GM13976 (cell line): ENCODE data around the gene DENND2C.

Experiments used
- DNase-seq: peaks from one replicate; pipeline ENCODE4 v3.0.0; 2012; ENCODE audit warnings: low spot score
- in situ Hi-C: fragments of 300-500 bp; cut with MboI; formaldehyde crosslinking; loops from one replicate; pipeline ENCODE4 v1.12.0; 2022; ENCODE audit warnings: low sequenced_read_pairs, mixed read lengths, inconsistent platforms; ENCODE audit not compliant: unreplicated experiment
- TF ChIP-seq, protein P1 (sequence below): IDR thresholded peaks from 2 replicates; pipeline ENCODE4 v1.5.1; 2012; ENCODE audit warnings: borderline replicate concordance, mild to moderate bottlenecking; ENCODE audit not compliant: insufficient read depth; ENCODE audit errors: extremely low read depth, missing control alignments, control extremely low read depth

DENND2C gene

DNA sequence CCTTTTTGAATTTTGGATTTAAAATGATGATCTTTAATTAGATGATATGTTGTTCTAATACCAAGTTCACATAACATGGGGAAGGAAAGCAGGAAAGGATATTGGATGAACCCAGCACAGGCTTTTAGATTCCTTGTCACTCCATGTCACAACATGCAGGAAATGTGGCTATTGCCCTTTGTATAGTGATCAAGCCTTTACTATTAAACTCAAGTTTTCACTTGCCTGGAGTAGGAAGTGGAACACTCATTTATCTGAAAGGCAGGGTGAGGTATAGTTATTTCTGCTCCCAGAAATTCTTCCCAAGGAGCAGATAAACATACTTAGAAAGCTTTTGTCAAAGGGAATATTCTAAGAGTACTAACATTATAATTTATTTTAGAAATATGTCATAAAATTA, 51.2 kb downstream of the DENND2C start:
- no peak for DNase-seq
- TF ChIP-seq, protein P1, sequence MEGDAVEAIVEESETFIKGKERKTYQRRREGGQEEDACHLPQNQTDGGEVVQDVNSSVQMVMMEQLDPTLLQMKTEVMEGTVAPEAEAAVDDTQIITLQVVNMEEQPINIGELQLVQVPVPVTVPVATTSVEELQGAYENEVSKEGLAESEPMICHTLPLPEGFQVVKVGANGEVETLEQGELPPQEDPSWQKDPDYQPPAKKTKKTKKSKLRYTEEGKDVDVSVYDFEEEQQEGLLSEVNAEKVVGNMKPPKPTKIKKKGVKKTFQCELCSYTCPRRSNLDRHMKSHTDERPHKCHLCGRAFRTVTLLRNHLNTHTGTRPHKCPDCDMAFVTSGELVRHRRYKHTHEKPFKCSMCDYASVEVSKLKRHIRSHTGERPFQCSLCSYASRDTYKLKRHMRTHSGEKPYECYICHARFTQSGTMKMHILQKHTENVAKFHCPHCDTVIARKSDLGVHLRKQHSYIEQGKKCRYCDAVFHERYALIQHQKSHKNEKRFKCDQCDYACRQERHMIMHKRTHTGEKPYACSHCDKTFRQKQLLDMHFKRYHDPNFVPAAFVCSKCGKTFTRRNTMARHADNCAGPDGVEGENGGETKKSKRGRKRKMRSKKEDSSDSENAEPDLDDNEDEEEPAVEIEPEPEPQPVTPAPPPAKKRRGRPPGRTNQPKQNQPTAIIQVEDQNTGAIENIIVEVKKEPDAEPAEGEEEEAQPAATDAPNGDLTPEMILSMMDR: no peak
- in situ Hi-C loops: no loop called here

GRCh38 chr1:114610546-114611245, 59.2 kb downstream of the DENND2C start:
- in situ Hi-C loops: no loop called here

DNA sequence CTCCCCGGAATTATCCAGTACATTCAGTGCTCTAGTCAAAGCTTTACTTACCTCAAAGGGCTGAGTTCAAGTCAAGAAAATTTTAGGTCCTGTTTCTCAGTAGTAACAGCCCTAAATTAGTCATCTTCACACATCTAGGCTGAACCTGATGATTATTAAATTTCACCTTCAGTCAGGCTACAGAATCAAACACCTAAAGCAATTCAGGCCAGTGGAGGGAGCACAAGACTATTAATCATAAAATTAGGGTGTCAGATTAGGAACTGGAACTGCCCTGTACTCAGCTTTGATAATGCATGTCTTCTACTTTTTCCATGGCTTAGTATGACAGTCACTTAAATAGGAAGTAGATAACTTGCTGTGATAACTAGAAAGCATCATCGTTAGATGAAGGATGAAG, 60.0 kb downstream of the DENND2C start:
- in situ Hi-C loops: no loop called here

More at GRCh38 chr1:114610546-114611245, 59.2 kb downstream of the DENND2C start:
- no peak for DNase-seq
- TF ChIP-seq, protein P1: no peak

GRCh38 chr1:114609026-114609425, 60.8 kb downstream of the DENND2C start:
- no peak for DNase-seq

More for the DNA sequence above, 60.0 kb downstream of the DENND2C start:
- DNase-seq: no peak
- TF ChIP-seq, protein P1: no peak

DNA sequence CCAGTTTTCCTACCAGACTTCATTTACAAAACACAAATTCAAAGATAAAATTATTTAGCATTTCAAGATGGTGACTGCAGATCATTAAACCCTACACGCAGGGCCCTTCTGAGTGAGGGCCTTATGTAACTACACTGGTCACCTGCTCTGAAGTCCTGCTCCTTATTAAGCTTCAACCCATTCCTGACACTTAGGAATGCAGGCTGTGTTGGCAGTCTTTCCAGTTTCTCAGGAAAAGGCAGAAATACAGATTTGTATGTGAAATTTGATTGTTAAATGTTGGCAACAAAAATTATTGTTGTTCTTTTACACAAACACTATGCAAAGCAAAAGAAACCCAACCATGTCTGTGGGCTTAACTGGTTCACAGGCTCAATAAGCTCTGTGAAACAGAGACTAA, 62.6 kb downstream of the DENND2C start:
- TF ChIP-seq, protein P1: no peak
- no peak for DNase-seq
- in situ Hi-C loops: no loop called here

More at GRCh38 chr1:114609026-114609425, 60.8 kb downstream of the DENND2C start:
- in situ Hi-C loops: no loop called here
- TF ChIP-seq, protein P1: no peak

- TF ChIP-seq, protein P1: no peak
- in situ Hi-C loops: no loop called here
- DNase-seq: no peak
These were observed 71.9 kb downstream of the DENND2C start for GRCh38 chr1:114597949-114598348.
